GM23248 (cell line): ENCODE results near the gene KCND3. TPM values are rescaled to one million over a fixed set of nuclear protein-coding genes. Genes with fewer than 3 reads are reported as not detected.

Source experiments
- DNase-seq: peaks from one replicate; pipeline ENCODE4 v3.0.0-alpha.2; 2015
- H2AFZ ChIP-seq: fragments of 200-600 bp; sonication (generic); 2 replicates; pipeline ENCODE4 v1.6.1; 2016; ENCODE audit warnings: antibody characterized with exemption
- H3F3A ChIP-seq: fragments of 200-600 bp; sonication (generic); 2 replicates; pipeline ENCODE4 v1.6.1; 2016; ENCODE audit warnings: mild to moderate bottlenecking, antibody characterized with exemption, mixed run types; ENCODE audit not compliant: insufficient read depth
- H3K27ac ChIP-seq: fragments of 200-600 bp; sonication (generic); 2 replicates; pipeline ENCODE4 v1.5.1; 2016; ENCODE audit warnings: mild to moderate bottlenecking
- H3K27me3 ChIP-seq: fragments of 200-600 bp; sonication (generic); replicated peaks from 2 replicates; pipeline ENCODE4 v1.6.1; 2016; ENCODE audit warnings: mild to moderate bottlenecking; ENCODE audit not compliant: insufficient read depth
- H3K36me3 ChIP-seq: fragments of 200-600 bp; sonication (generic); 2 replicates; pipeline ENCODE4 v1.6.1; 2016; ENCODE audit warnings: low read depth, mild to moderate bottlenecking
- H3K4me1 ChIP-seq: fragments of 200-600 bp; sonication (generic); 2 replicates; pipeline ENCODE4 v1.6.1; 2016; ENCODE audit warnings: mild to moderate bottlenecking; ENCODE audit not compliant: insufficient read depth
- H3K4me2 ChIP-seq: fragments of 200-600 bp; sonication (generic); one replicate; pipeline ENCODE4 v1.6.1; 2016; ENCODE audit warnings: mild to moderate bottlenecking; ENCODE audit not compliant: unreplicated experiment
- H3K4me3 ChIP-seq: fragments of 200-600 bp; sonication (generic); 2 replicates; pipeline ENCODE4 v1.5.1; 2016; ENCODE audit warnings: mild to moderate bottlenecking
- H3K79me2 ChIP-seq: fragments of 200-600 bp; sonication (generic); 2 replicates; pipeline ENCODE4 v1.6.1; 2016; ENCODE audit warnings: mild to moderate bottlenecking; ENCODE audit not compliant: insufficient read depth
- H3K9ac ChIP-seq: fragments of 200-600 bp; sonication (generic); 2 replicates; pipeline ENCODE4 v1.6.1; 2016; ENCODE audit warnings: mild to moderate bottlenecking
- H3K9me2 ChIP-seq: fragments of 200-600 bp; sonication (generic); 2 replicates; pipeline ENCODE4 v1.6.1; 2016; ENCODE audit warnings: mixed run types, mild to moderate bottlenecking, moderate library complexity; ENCODE audit not compliant: insufficient read depth
- H3K9me3 ChIP-seq: fragments of 200-600 bp; sonication (generic); one replicate; pipeline ENCODE4 v1.6.1; 2017; ENCODE audit warnings: low read depth
- H4K20me1 ChIP-seq: fragments of 200-600 bp; sonication (generic); 2 replicates; pipeline ENCODE4 v1.6.0; 2016; ENCODE audit not compliant: insufficient read depth
- EZH2 ChIP-seq: fragments of 200-600 bp; sonication (generic); IDR thresholded peaks from 2 replicates; pipeline ENCODE4 v1.6.1; 2018; ENCODE audit warnings: antibody characterized with exemption, mild to moderate bottlenecking; ENCODE audit not compliant: insufficient read depth, poor library complexity, severe bottlenecking
- EZH2phosphoT487 ChIP-seq: fragments of 200-600 bp; sonication (generic); IDR thresholded peaks from 2 replicates; pipeline ENCODE4 v1.6.1; 2018; ENCODE audit warnings: antibody characterized with exemption, moderate library complexity, mild to moderate bottlenecking, low read depth; ENCODE audit not compliant: insufficient read depth
- WGBS, 2 experiments: methylation state at CpG; one replicate each; pipeline ENCODE4 v1.1.6; 2015 to 2017; ENCODE audit warnings: low lambda C conversion rate in 2 of 2, low coverage in 1 of 2; ENCODE audit errors: missing lambda C conversion rate in 2 of 2; 5-methylcytosine and 5-hydroxymethylcytosine counted together
- in situ Hi-C: fragments of 300-500 bp; cut with MboI; formaldehyde crosslinking; loops from 2 replicates; pipeline ENCODE4 v1.15.0; 2020
- polyA plus RNA-seq: library from polyadenylated mRNA; unstranded; fragments of >200 nt; fragmentation: Nextera tagmentation; extraction: Ambion mirVana; gene quantifications from 2 replicates; pipeline ENCODE4 v1.2.1, GENCODE V29; 2016
- total RNA-seq: library from RNA; depleted of rRNA; stranded (reverse); fragments of >200 nt; shearing (Covaris generic); gene quantifications from 2 replicates; pipeline ENCODE4 v1.2.3, GENCODE V29; 2014

Gene KCND3
- total and polyA plus RNA-seq, 2 experiments from 2014 or later, result 0.08 to 0.22 TPM

- no peaks in the 10 kb centered on the region for H4K20me1 ChIP-seq
- no peak overlapping the region for H2AFZ ChIP-seq
- H3K27ac ChIP-seq, result no peak overlapping the region
- H3K36me3 ChIP-seq, result no peaks in the 10 kb centered on the region
- H3K4me2 ChIP-seq, result no peak overlapping the region
- no peaks in the 10 kb centered on the region for H3K4me1 ChIP-seq
- H3K9me3 ChIP-seq, result no peaks in the 10 kb centered on the region
- H3K9ac ChIP-seq, result no peak overlapping the region
- H3K9me2 ChIP-seq, result no peaks in the 10 kb centered on the region
- H3F3A ChIP-seq, result no peaks in the 10 kb centered on the region
- in situ Hi-C loops, result no loop called here
- DNase-seq, result no peak
- WGBS, 2 experiments, result 47 to 52% methylated on average over 6 of the region's 6 CpGs
- TF ChIP-seq EZH2 (no peak), EZH2phosphoT487 (no peak)
- H3K79me2 ChIP-seq, result no peaks in the 10 kb centered on the region
- H3K4me3 ChIP-seq, result no peak overlapping the region
- H3K27me3 ChIP-seq, result 0 out of 2 replicates have a peak, but pooled peaks cover 5% of the 10 kb centered on the region
Measured at GRCh38 chr1:111861523-111861922, 127.9 kb downstream of the KCND3 start.

DNA sequence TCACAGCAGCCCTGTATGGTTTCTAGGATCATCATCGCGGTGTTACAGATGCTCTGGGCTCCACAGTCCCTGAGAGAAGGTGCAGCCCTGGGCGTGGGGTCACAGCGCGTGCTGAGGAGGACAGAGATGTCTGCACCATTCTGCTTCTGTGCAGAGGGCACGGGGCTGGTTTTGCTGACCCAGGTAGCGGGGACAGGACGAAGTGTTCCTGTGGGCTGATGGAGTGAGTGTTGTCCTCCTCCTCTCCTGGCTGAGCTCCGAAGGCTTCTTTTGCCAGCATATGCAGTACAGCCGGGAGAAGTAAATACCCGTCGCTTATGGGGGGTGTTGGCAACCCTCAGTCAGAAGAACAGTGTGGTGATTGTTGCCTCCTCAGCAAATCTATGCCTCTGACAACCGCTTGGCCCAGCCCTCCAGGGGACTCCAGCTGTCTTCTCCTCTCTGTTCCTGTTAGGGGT, 132.2 kb downstream of the KCND3 start:
- Histone ChIP-seq H2AFZ (no peak overlapping the region), H3K27ac (no peak overlapping the region), H4K20me1 (no peaks in the 10 kb centered on the region), H3K27me3 (peaks cover 17% of the 10 kb centered on the region; the same call in 1 of the 2 replicates), H3K4me2 (no peak overlapping the region), H3K79me2 (no peaks in the 10 kb centered on the region), H3K9me3 (no peaks in the 10 kb centered on the region), H3F3A (no peaks in the 10 kb centered on the region), H3K9ac (no peak overlapping the region), H3K4me3 (no peak overlapping the region), H3K36me3 (no peaks in the 10 kb centered on the region), H3K4me1 (no peaks in the 10 kb centered on the region), H3K9me2 (no peaks in the 10 kb centered on the region)
- 40 to 51% methylated on average over 13 of the region's 13 CpGs for WGBS, 2 experiments
- in situ Hi-C loops, result no loop called here
- TF ChIP-seq EZH2, result no peak
- TF ChIP-seq EZH2phosphoT487, result no peak
- no peak for DNase-seq

- H3K9ac ChIP-seq, result no peak overlapping the region
- H2AFZ ChIP-seq, result no peak overlapping the region
- H3K9me2 ChIP-seq, result no peaks in the 10 kb centered on the region
- H4K20me1 ChIP-seq, result no peaks in the 10 kb centered on the region
- no peaks in the 10 kb centered on the region for H3K9me3 ChIP-seq
- no peak overlapping the region for H3K4me3 ChIP-seq
- H3K27ac ChIP-seq, result no peak overlapping the region
- 40 to 43% methylated on average over 13 of the region's 13 CpGs for WGBS, 2 experiments
- no peaks in the 10 kb centered on the region for H3K36me3 ChIP-seq
- no peak for DNase-seq
- H3K4me2 ChIP-seq, result no peak overlapping the region
- TF ChIP-seq EZH2phosphoT487, result no peak
- no peak for TF ChIP-seq EZH2
- H3K4me1 ChIP-seq, result no peaks in the 10 kb centered on the region
- H3F3A ChIP-seq, result no peaks in the 10 kb centered on the region
- peaks cover 22% of the 10 kb centered on the region; the same call in 1 of the 2 replicates for H3K27me3 ChIP-seq
- in situ Hi-C loops, result no loop called here
- no peaks in the 10 kb centered on the region for H3K79me2 ChIP-seq
Measured at GRCh38 chr1:111856411-111857185, 132.9 kb downstream of the KCND3 start.

DNA sequence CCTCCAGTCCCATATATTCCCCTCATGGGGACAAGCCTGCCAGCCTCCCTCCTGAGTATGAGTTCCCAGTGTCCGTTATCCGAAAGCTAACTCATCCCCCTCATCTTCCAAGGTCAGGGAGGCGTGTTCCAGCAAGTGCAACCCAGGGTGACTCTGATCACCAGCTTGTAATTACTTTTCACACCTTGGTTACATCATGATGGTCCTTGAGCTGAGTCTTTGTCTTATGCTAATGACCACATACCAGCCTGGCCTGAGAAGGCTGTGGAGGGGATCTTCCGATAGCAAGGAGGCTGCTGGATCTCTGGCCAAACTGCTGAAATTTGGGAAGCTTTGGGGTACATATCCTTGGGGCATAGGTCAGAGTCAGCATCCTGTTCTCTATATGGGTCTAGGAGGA, 134.2 kb downstream of the KCND3 start:
- 39 to 51% methylated on average over 4 of the region's 4 CpGs for WGBS, 2 experiments
- no peak for DNase-seq
- Histone ChIP-seq H3K79me2 (no peaks in the 10 kb centered on the region), H3K36me3 (no peaks in the 10 kb centered on the region), H3K27ac (no peak overlapping the region), H2AFZ (no peak overlapping the region), H3K9ac (no peak overlapping the region), H3K4me3 (no peak overlapping the region), H3F3A (no peaks in the 10 kb centered on the region), H3K9me3 (no peaks in the 10 kb centered on the region), H3K4me2 (no peak overlapping the region), H3K27me3 (peaks cover 22% of the 10 kb centered on the region; the same call in 1 of the 2 replicates), H3K4me1 (no peaks in the 10 kb centered on the region), H3K9me2 (no peaks in the 10 kb centered on the region), H4K20me1 (no peaks in the 10 kb centered on the region)
- in situ Hi-C loops, result no loop called here
- TF ChIP-seq EZH2 (no peak), EZH2phosphoT487 (no peak)
